Transverse colon (tissue), 3 donors: ENCODE measurements around the gene COX7A1.
"Not testable (repeated sequence)": the region's sequence is repeated elsewhere in the genome, so short reads cannot be mapped to it uniquely, and the experiment has no call there.

Source experiments
- CTCF ChIP-seq, 5 experiments: fragments of 200-600 bp in 3 of 5; fragments of 450-650 bp in 2 of 5; sonication (generic) in 3 of 5; IDR thresholded peaks; 1 replicate in 2 of 5; 2 replicates in 3 of 5; pipeline ENCODE4 v1.5.1; 2016 to 2017; ENCODE audit warnings: antibody characterized with exemption in 5 of 5, inconsistent platforms in 3 of 5, mild to moderate bottlenecking in 2 of 5, moderate library complexity in 1 of 5
- EP300 ChIP-seq: sonication (generic); formaldehyde crosslinking; IDR thresholded peaks from one replicate; pipeline ENCODE4 v1.6.1; 2017; ENCODE audit warnings: antibody characterized with exemption, low read depth

DNA sequence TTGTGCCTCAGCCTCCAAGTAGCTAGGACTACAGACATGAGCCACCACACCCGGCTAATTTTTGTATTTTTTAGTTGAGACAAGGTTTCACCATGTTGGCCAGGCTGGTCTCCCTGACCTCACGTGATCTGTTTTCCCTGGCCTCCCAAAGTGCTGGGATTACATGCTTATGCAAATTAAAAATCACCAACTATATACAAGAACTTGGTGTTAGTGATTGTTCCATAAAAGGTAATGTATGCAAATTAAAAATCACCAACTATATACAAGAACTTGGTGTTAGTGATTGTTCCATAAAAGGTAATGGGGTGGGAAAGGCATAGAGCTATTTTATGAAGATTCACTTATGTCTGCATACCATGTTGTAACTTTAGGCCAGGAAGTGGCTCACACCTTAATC is 26.8 kb upstream of the COX7A1 start:
- not testable (repeated sequence) for TF ChIP-seq EP300; CTCF (IDR thresholded peaks at IDR 0.05)
